Mesenchymal stem cell (in vitro differentiated cells and primary cell): Measurements from ENCODE around the gene PCSK2.

Experiments
- DNase-seq: peaks from one replicate; pipeline ENCODE4 v3.0.0-alpha.2; 2013
- H2AFZ ChIP-seq: one replicate; pipeline ENCODE4 v1.6.1; 2013; ENCODE audit warnings: low read depth, mild to moderate bottlenecking, control low read depth, inconsistent platforms, low read length, moderate library complexity
- H2AK5ac ChIP-seq: 2 replicates; pipeline ENCODE4 v1.6.1; 2013; ENCODE audit warnings: low read length, moderate library complexity, mild to moderate bottlenecking, inconsistent platforms; ENCODE audit not compliant: severe bottlenecking
- H2BK120ac ChIP-seq: one replicate; pipeline ENCODE4 v1.6.1; 2013; ENCODE audit warnings: low read depth, mild to moderate bottlenecking, inconsistent platforms, low read length, moderate library complexity
- H2BK12ac ChIP-seq, 2 experiments: one replicate each; pipeline ENCODE4 v1.6.1; 2013; ENCODE audit warnings: inconsistent platforms in 2 of 2, low read length in 2 of 2, mild to moderate bottlenecking in 2 of 2, moderate library complexity in 2 of 2, control low read depth in 1 of 2
- H2BK15ac ChIP-seq: one replicate; pipeline ENCODE4 v1.6.1; 2013; ENCODE audit warnings: mild to moderate bottlenecking, low read depth, inconsistent platforms; ENCODE audit not compliant: poor library complexity, severe bottlenecking
- H2BK5ac ChIP-seq: 2 replicates; pipeline ENCODE4 v1.6.1; 2013; ENCODE audit warnings: low read depth, mild to moderate bottlenecking, low read length, control low read depth, inconsistent platforms; ENCODE audit not compliant: poor library complexity, severe bottlenecking
- H3K14ac ChIP-seq, 2 experiments: one replicate each; pipeline ENCODE4 v1.6.1; 2013; ENCODE audit warnings: inconsistent platforms in 2 of 2, low read length in 2 of 2, control low read depth in 1 of 2, mild to moderate bottlenecking in 1 of 2, moderate library complexity in 1 of 2
- H3K18ac ChIP-seq, 2 experiments: one replicate each; pipeline ENCODE4 v1.6.1; 2013; ENCODE audit warnings: inconsistent platforms in 2 of 2, low read length in 2 of 2, control low read depth in 1 of 2, low read depth in 1 of 2, mild to moderate bottlenecking in 1 of 2
- H3K23ac ChIP-seq, 2 experiments: one replicate each; pipeline ENCODE4 v1.6.1; 2013; ENCODE audit warnings: inconsistent platforms in 2 of 2, low read length in 2 of 2, mild to moderate bottlenecking in 2 of 2, moderate library complexity in 2 of 2, control low read depth in 1 of 2
- H3K27ac ChIP-seq: 2 replicates; pipeline ENCODE4 v1.5.1; 2013; ENCODE audit warnings: mild to moderate bottlenecking, moderate library complexity, low read length, control low read depth, inconsistent platforms; ENCODE audit not compliant: poor library complexity, severe bottlenecking
- H3K27me3 ChIP-seq, 2 experiments: 2 replicates each; pipeline versions ENCODE4 v1.6.1 to v1.7.0; 2013; ENCODE audit warnings: low read length in 2 of 2, mild to moderate bottlenecking in 2 of 2, moderate library complexity in 2 of 2, control low read depth in 1 of 2, inconsistent platforms in 1 of 2; ENCODE audit not compliant: control insufficient read depth in 1 of 2, insufficient read depth in 1 of 2
- H3K36me3 ChIP-seq, 2 experiments: 2 replicates each; pipeline versions ENCODE4 v1.6.1 to v1.7.0; 2013; ENCODE audit warnings: low read length in 2 of 2, control low read depth in 1 of 2, inconsistent platforms in 1 of 2, low read depth in 1 of 2, mild to moderate bottlenecking in 1 of 2; ENCODE audit not compliant: insufficient read depth in 2 of 2, control insufficient read depth in 1 of 2
- H3K4ac ChIP-seq, 2 experiments: one replicate each; pipeline ENCODE4 v1.6.1; 2013; ENCODE audit warnings: inconsistent platforms in 2 of 2, low read length in 2 of 2, mild to moderate bottlenecking in 2 of 2, moderate library complexity in 2 of 2, control low read depth in 1 of 2, low read depth in 1 of 2
- H3K4me1 ChIP-seq: 2 replicates; pipeline ENCODE4 v1.6.1; 2013; ENCODE audit warnings: low read depth, low read length, control low read depth; ENCODE audit not compliant: control insufficient read depth, insufficient read depth
- H3K4me2 ChIP-seq: 2 replicates; pipeline ENCODE4 v1.6.1; 2013; ENCODE audit warnings: low read length, mild to moderate bottlenecking, inconsistent platforms; ENCODE audit not compliant: poor library complexity, severe bottlenecking
- H3K4me3 ChIP-seq, 2 experiments: 2 replicates each; pipeline versions ENCODE4 v1.5.1 to v1.7.0; 2013; ENCODE audit warnings: low read length in 2 of 2, mild to moderate bottlenecking in 2 of 2, control low read depth in 1 of 2, low read depth in 1 of 2; ENCODE audit not compliant: insufficient read depth in 1 of 2
- H3K79me1 ChIP-seq: replicated peaks from 2 replicates; pipeline ENCODE4 v1.6.1; 2013; ENCODE audit warnings: mild to moderate bottlenecking, control low read depth, low read length, inconsistent platforms; ENCODE audit not compliant: poor library complexity, severe bottlenecking
- H3K9ac ChIP-seq: 2 replicates; pipeline ENCODE4 v1.7.0; 2013; ENCODE audit warnings: mild to moderate bottlenecking, low read length, moderate library complexity
- H3K9me3 ChIP-seq: 2 replicates; pipeline ENCODE4 v1.7.0; 2013; ENCODE audit warnings: mild to moderate bottlenecking, low read length; ENCODE audit not compliant: control insufficient read depth
- H4K8ac ChIP-seq: one replicate; pipeline ENCODE4 v1.6.1; 2013; ENCODE audit warnings: inconsistent platforms, mild to moderate bottlenecking, low read length, moderate library complexity
- H4K91ac ChIP-seq: one replicate; pipeline ENCODE4 v1.6.1; 2013; ENCODE audit warnings: mild to moderate bottlenecking, low read length, inconsistent platforms
- WGBS: methylation state at CpG from one replicate; pipeline ENCODE4 v1.1.7; 2013; ENCODE audit warnings: mixed read lengths; 5-methylcytosine and 5-hydroxymethylcytosine counted together

PCSK2 gene

GRCh38 chr20:17437251-17437650 lies 210.4 kb downstream of the PCSK2 start:
- H2BK15ac ChIP-seq, result no peak overlapping the region
- no peak overlapping the region for H3K27ac ChIP-seq
- H2BK120ac ChIP-seq, result no peak overlapping the region
- 87% methylated on average over 6 of the region's 8 CpGs for WGBS
- H3K14ac ChIP-seq, result no peak overlapping the region
- DNase-seq, result no peak
- no peak overlapping the region for H3K23ac ChIP-seq
- H2AFZ ChIP-seq, result no peak overlapping the region
- H2AK5ac ChIP-seq, result no peak overlapping the region
- H3K9ac ChIP-seq, result no peak overlapping the region
- no peak overlapping the region for H4K8ac ChIP-seq
- H3K4me1 ChIP-seq, result no peaks in the 10 kb centered on the region
- H3K18ac ChIP-seq, result no peak overlapping the region
- H3K79me1 ChIP-seq, result no peaks in the 10 kb centered on the region
- no peak overlapping the region for H3K4ac ChIP-seq
- no peak overlapping the region for H3K4me2 ChIP-seq
- H3K27me3 ChIP-seq, result peaks cover 7 to 63% of the 10 kb centered on the region in 2 experiments
- H2BK12ac ChIP-seq, result no peak overlapping the region
- H3K9me3 ChIP-seq, result peaks cover 4% of the 10 kb centered on the region
- no peak overlapping the region for H3K4me3 ChIP-seq
- no peak overlapping the region for H4K91ac ChIP-seq
- H2BK5ac ChIP-seq, result no peak overlapping the region
- no peaks in the 10 kb centered on the region for H3K36me3 ChIP-seq

GRCh38 chr20:17438436-17439039 lies 211.7 kb downstream of the PCSK2 start:
- Histone ChIP-seq H2AK5ac (no peak overlapping the region), H3K79me1 (no peaks in the 10 kb centered on the region), H3K36me3 (no peaks in the 10 kb centered on the region), H4K8ac (no peak overlapping the region), H2BK15ac (no peak overlapping the region), H2BK120ac (no peak overlapping the region), H3K27me3 (peaks cover 13 to 66% of the 10 kb centered on the region in 2 experiments), H3K4me2 (no peak overlapping the region), H2AFZ (no peak overlapping the region), H2BK5ac (no peak overlapping the region), H3K23ac (no peak overlapping the region), H2BK12ac (no peak overlapping the region), H3K27ac (no peak overlapping the region), H3K4me3 (no peak overlapping the region), H3K4ac (no peak overlapping the region), H3K18ac (no peak overlapping the region), H4K91ac (no peak overlapping the region), H3K9ac (no peak overlapping the region), H3K4me1 (no peaks in the 10 kb centered on the region), H3K9me3 (peaks cover 4% of the 10 kb centered on the region), H3K14ac (no peak overlapping the region)
- 84% methylated on average over 9 of the region's 9 CpGs for WGBS
- DNase-seq, result no peak

- H3K4me3 ChIP-seq, result no peak overlapping the region
- H2BK5ac ChIP-seq, result no peak overlapping the region
- 60% methylated on average over 8 of the region's 8 CpGs for WGBS
- DNase-seq, result no peak
- peaks cover 23 to 67% of the 10 kb centered on the region in 2 experiments for H3K27me3 ChIP-seq
- H3K27ac ChIP-seq, result no peak overlapping the region
- no peak overlapping the region for H2BK12ac ChIP-seq
- H3K36me3 ChIP-seq, result no peaks in the 10 kb centered on the region
- H3K4ac ChIP-seq, result no peak overlapping the region
- H2BK120ac ChIP-seq, result no peak overlapping the region
- H2AK5ac ChIP-seq, result no peak overlapping the region
- H3K4me1 ChIP-seq, result no peaks in the 10 kb centered on the region
- peaks cover 4% of the 10 kb centered on the region for H3K9me3 ChIP-seq
- no peak overlapping the region for H2AFZ ChIP-seq
- no peak overlapping the region for H3K14ac ChIP-seq
- H3K79me1 ChIP-seq, result no peaks in the 10 kb centered on the region
- H4K91ac ChIP-seq, result no peak overlapping the region
- no peak overlapping the region for H4K8ac ChIP-seq
- H3K9ac ChIP-seq, result no peak overlapping the region
- H3K23ac ChIP-seq, result no peak overlapping the region
- H3K18ac ChIP-seq, result no peak overlapping the region
- no peak overlapping the region for H3K4me2 ChIP-seq
- H2BK15ac ChIP-seq, result no peak overlapping the region
These were observed 212.9 kb downstream of the PCSK2 start for GRCh38 chr20:17439616-17440296.

GRCh38 chr20:17441745-17442144 lies 214.9 kb downstream of the PCSK2 start:
- no peak overlapping the region for H3K23ac ChIP-seq
- no peaks in the 10 kb centered on the region for H3K36me3 ChIP-seq
- no peak overlapping the region for H3K4me3 ChIP-seq
- H2BK12ac ChIP-seq, result no peak overlapping the region
- H3K14ac ChIP-seq, result no peak overlapping the region
- H4K8ac ChIP-seq, result no peak overlapping the region
- DNase-seq, result no peak
- no peak overlapping the region for H2AK5ac ChIP-seq
- no peak overlapping the region for H2BK15ac ChIP-seq
- H3K9me3 ChIP-seq, result peaks cover 4% of the 10 kb centered on the region
- WGBS, result 60% methylated on average over 1 of the region's 1 CpG
- H3K79me1 ChIP-seq, result no peaks in the 10 kb centered on the region
- H3K4ac ChIP-seq, result no peak overlapping the region
- no peak overlapping the region for H2BK5ac ChIP-seq
- H2AFZ ChIP-seq, result no peak overlapping the region
- no peak overlapping the region for H3K9ac ChIP-seq
- H2BK120ac ChIP-seq, result no peak overlapping the region
- no peaks in the 10 kb centered on the region for H3K4me1 ChIP-seq
- H3K27ac ChIP-seq, result no peak overlapping the region
- no peak overlapping the region for H3K4me2 ChIP-seq
- peaks cover 30 to 64% of the 10 kb centered on the region in 2 experiments for H3K27me3 ChIP-seq
- H3K18ac ChIP-seq, result no peak overlapping the region
- no peak overlapping the region for H4K91ac ChIP-seq
